ENCODE results near the gene NUP210L. TPM values are rescaled to one million over a fixed set of nuclear protein-coding genes. Genes with fewer than 3 reads are reported as not detected.
"Not testable (repeated sequence)": the region's sequence is repeated elsewhere in the genome, so short reads cannot be mapped to it uniquely, and the experiment has no call there.

Gene NUP210L
- total RNA-seq, 1 donor from 2014 or later, result not detected

GRCh38 chr1:154012129-154012528 is 142.7 kb downstream of the NUP210L start:
- no peak for DNase-seq (ENCODE audit: low spot score)
- Histone ChIP-seq H3F3A (ENCODE audit: low read depth) (no peaks in the 10 kb centered on the region), H3K27me3 (no peaks in the 10 kb centered on the region), H3K4me3 (no peak overlapping the region), H3K27ac (no peak overlapping the region), H2AFZ (replicated peaks) (no peak overlapping the region), H3K9ac (no peak overlapping the region), H3K36me3 (no peaks in the 10 kb centered on the region), H3K9me3 (ENCODE audit: low read depth) (no peaks in the 10 kb centered on the region), H3K4me1 (no peaks in the 10 kb centered on the region), H3K79me2 (ENCODE audit: low read depth) (no peaks in the 10 kb centered on the region), H4K20me1 (ENCODE audit: low read depth) (no peaks in the 10 kb centered on the region), H3K4me2 (no peak overlapping the region)
- Mint-ChIP-seq H3K27ac (no peak overlapping the region), H3K9me3 (no peaks in the 10 kb centered on the region), H3K4me1 (no peaks in the 10 kb centered on the region), H3K27me3 (ENCODE audit: insufficient read depth, low read depth) (peaks cover 3% of the 10 kb centered on the region), H3K4me3 (no peak overlapping the region), H3K36me3 (no peaks in the 10 kb centered on the region)
- TF ChIP-seq CTCF (IDR thresholded peaks at IDR 0.05), result no peak
- TF ChIP-seq EZH2phosphoT487 (IDR thresholded peaks at IDR 0.05), result no peak
- no peak for TF ChIP-seq EZH2 (IDR thresholded peaks at IDR 0.05)

GRCh38 chr1:154006136-154006535 is 148.7 kb downstream of the NUP210L start:
- no peaks in the 10 kb centered on the region for H3K36me3 ChIP-seq
- H3K9me3 Mint-ChIP-seq, result no peaks in the 10 kb centered on the region
- no peak overlapping the region for H3K9ac ChIP-seq
- DNase-seq (ENCODE audit: low spot score), result no peak
- no peaks in the 10 kb centered on the region for H3F3A ChIP-seq (ENCODE audit: low read depth)
- no peaks in the 10 kb centered on the region for H3K79me2 ChIP-seq (ENCODE audit: low read depth)
- H3K4me2 ChIP-seq, result no peak overlapping the region
- H3K4me3 ChIP-seq, result no peak overlapping the region
- TF ChIP-seq EZH2 (IDR thresholded peaks at IDR 0.05) (no peak), CTCF (IDR thresholded peaks at IDR 0.05) (no peak), EZH2phosphoT487 (IDR thresholded peaks at IDR 0.05) (no peak)
- no peaks in the 10 kb centered on the region for H3K4me1 ChIP-seq
- no peaks in the 10 kb centered on the region for H3K27me3 ChIP-seq
- peaks cover 3% of the 10 kb centered on the region for H3K27me3 Mint-ChIP-seq (ENCODE audit: insufficient read depth, low read depth)
- no peaks in the 10 kb centered on the region for H4K20me1 ChIP-seq (ENCODE audit: low read depth)
- no peak overlapping the region for H3K4me3 Mint-ChIP-seq
- no peaks in the 10 kb centered on the region for H3K9me3 ChIP-seq (ENCODE audit: low read depth)
- no peak overlapping the region for H2AFZ ChIP-seq (replicated peaks)
- H3K27ac ChIP-seq, result no peak overlapping the region
- no peaks in the 10 kb centered on the region for H3K36me3 Mint-ChIP-seq
- H3K4me1 Mint-ChIP-seq, result no peaks in the 10 kb centered on the region
- H3K27ac Mint-ChIP-seq, result no peak overlapping the region

GRCh38 chr1:154000420-154000819 is 154.5 kb downstream of the NUP210L start:
- H3K27ac Mint-ChIP-seq, result no peak overlapping the region

GRCh38 chr1:153996882-153997281 is 158.0 kb downstream of the NUP210L start:
- not testable (repeated sequence) for H2AFZ ChIP-seq (replicated peaks); DNase-seq (ENCODE audit: low spot score); H3K9ac ChIP-seq; H4K20me1 ChIP-seq (ENCODE audit: low read depth); H3K9me3 ChIP-seq (ENCODE audit: low read depth); H3K4me1 ChIP-seq; H3K27ac ChIP-seq; H3K4me1 Mint-ChIP-seq; H3K27me3 ChIP-seq; H3K4me3 ChIP-seq; H3K9me3 Mint-ChIP-seq; H3K27ac Mint-ChIP-seq; H3K4me2 ChIP-seq; H3K27me3 Mint-ChIP-seq (ENCODE audit: insufficient read depth, low read depth); H3K4me3 Mint-ChIP-seq
- Histone ChIP-seq H3K79me2 (ENCODE audit: low read depth) (peaks cover 16% of the 10 kb centered on the region), H3F3A (ENCODE audit: low read depth) (peaks cover 52% of the 10 kb centered on the region), H3K36me3 (peaks cover 11% of the 10 kb centered on the region)
- peaks cover 18% of the 10 kb centered on the region for H3K36me3 Mint-ChIP-seq

More at GRCh38 chr1:154000420-154000819, 154.5 kb downstream of the NUP210L start:
- H3K79me2 ChIP-seq (ENCODE audit: low read depth), result no peaks in the 10 kb centered on the region
- no peaks in the 10 kb centered on the region for H3K9me3 ChIP-seq (ENCODE audit: low read depth)
- no peak overlapping the region for H2AFZ ChIP-seq (replicated peaks)
- peaks cover 4% of the 10 kb centered on the region for H3K36me3 Mint-ChIP-seq
- peaks cover 6% of the 10 kb centered on the region for H3K27me3 Mint-ChIP-seq (ENCODE audit: insufficient read depth, low read depth)
- no peak overlapping the region for H3K4me3 ChIP-seq
- no peak overlapping the region for H3K4me2 ChIP-seq
- no peaks in the 10 kb centered on the region for H3K4me1 ChIP-seq
- no peaks in the 10 kb centered on the region for H3K9me3 Mint-ChIP-seq
- H4K20me1 ChIP-seq (ENCODE audit: low read depth), result no peaks in the 10 kb centered on the region
- TF ChIP-seq EZH2phosphoT487 (IDR thresholded peaks at IDR 0.05) (no peak), CTCF (IDR thresholded peaks at IDR 0.05) (no peak), EZH2 (IDR thresholded peaks at IDR 0.05) (no peak)
- peaks cover 17% of the 10 kb centered on the region for H3F3A ChIP-seq (ENCODE audit: low read depth)
- no peak overlapping the region for H3K9ac ChIP-seq
- DNase-seq (ENCODE audit: low spot score), result no peak
- no peaks in the 10 kb centered on the region for H3K36me3 ChIP-seq
- H3K27me3 ChIP-seq, result no peaks in the 10 kb centered on the region
- H3K27ac ChIP-seq, result no peak overlapping the region
- no peaks in the 10 kb centered on the region for H3K4me1 Mint-ChIP-seq
- no peak overlapping the region for H3K4me3 Mint-ChIP-seq
